H1 (cell line): ENCODE results near the gene GLYATL3. TPM values are rescaled to one million over a fixed set of nuclear protein-coding genes. Genes with fewer than 3 reads are reported as not detected.

Source experiments
- CTCF ChIA-PET: fragments of 300-600 bp; sonication (Branson Sonifier 250); formaldehyde crosslinking; loops from one replicate; lab custom pipeline; 2021; ENCODE audit not compliant: partially characterized antibody; lab: Charles Lee
- POLR2A ChIA-PET: fragments of 300-600 bp; sonication (Branson Sonifier 250); formaldehyde crosslinking; loops from one replicate; lab custom pipeline; 2021; ENCODE audit warnings: inconsistent platforms; ENCODE audit not compliant: partially characterized antibody; lab: Charles Lee
- DNase-seq, 2 experiments: peaks; one replicate each; pipeline versions ENCODE4 v3.0.0 to v3.0.0-alpha.2; 2010 to 2022; ENCODE audit warnings: low spot score in 2 of 2, low read depth in 1 of 2, mixed read lengths in 1 of 2
- FAIRE-seq: peaks from 2 replicates; lab custom pipeline; 2011; peaks lifted over from hg19 to GRCh38; lab: Jason Lieb, UNC
- H2AFZ ChIP-seq: 2 replicates; pipeline ENCODE4 v1.8.1; 2012; ENCODE audit warnings: low read length, inconsistent platforms
- H2AK5ac ChIP-seq: 2 replicates; pipeline ENCODE4 v1.6.1; 2013; ENCODE audit warnings: low read depth, low read length
- H2BK120ac ChIP-seq: replicated peaks from 2 replicates; pipeline ENCODE3; 2013; ENCODE audit warnings: low read depth, low read length, inconsistent platforms
- H2BK12ac ChIP-seq: 2 replicates; pipeline ENCODE4 v1.6.1; 2013; ENCODE audit warnings: low read depth, low read length
- H2BK15ac ChIP-seq: 2 replicates; pipeline ENCODE4 v1.6.1; 2013; ENCODE audit warnings: low read length
- H2BK20ac ChIP-seq: 2 replicates; pipeline ENCODE4 v1.6.1; 2013; ENCODE audit warnings: low read length
- H2BK5ac ChIP-seq: 2 replicates; pipeline ENCODE4 v1.6.1; 2013; ENCODE audit warnings: low read depth, low read length
- H3K14ac ChIP-seq: 2 replicates; pipeline ENCODE4 v1.6.1; 2013; ENCODE audit warnings: inconsistent platforms; ENCODE audit not compliant: insufficient read length
- H3K18ac ChIP-seq: 2 replicates; pipeline ENCODE4 v1.6.1; 2013; ENCODE audit warnings: low read length; ENCODE audit errors: extremely low read depth
- H3K23ac ChIP-seq: 2 replicates; pipeline ENCODE4 v1.6.1; 2013; ENCODE audit warnings: inconsistent platforms; ENCODE audit not compliant: insufficient read length
- H3K23me2 ChIP-seq: 2 replicates; pipeline ENCODE4 v1.6.1; 2013; ENCODE audit warnings: low read depth, low read length
- H3K27ac ChIP-seq: 2 replicates; pipeline ENCODE4 v1.6.1; 2011; ENCODE audit warnings: low read depth, low read length, inconsistent platforms
- H3K27me3 ChIP-seq, 4 experiments: replicated peaks in 1 of 4; 1 replicate in 1 of 4; 2 replicates in 3 of 4; pipeline versions ENCODE4 v1.6.1 to v1.8.1; 2011 to 2013; ENCODE audit warnings: low read length in 3 of 4, mild to moderate bottlenecking in 3 of 4, inconsistent platforms in 2 of 4, mixed read lengths in 2 of 4, moderate library complexity in 1 of 4; ENCODE audit not compliant: control insufficient read depth in 3 of 4, insufficient read depth in 3 of 4; ENCODE audit errors: extremely low read depth in 1 of 4
- H3K36me3 ChIP-seq, 4 experiments: 2 replicates each; pipeline versions ENCODE4 v1.6.1 to v1.8.1; 2011 to 2013; ENCODE audit warnings: mild to moderate bottlenecking in 4 of 4, low read length in 3 of 4, moderate library complexity in 2 of 4, control low read depth in 1 of 4, inconsistent platforms in 1 of 4; ENCODE audit not compliant: insufficient read depth in 4 of 4, control insufficient read depth in 2 of 4
- H3K4ac ChIP-seq: replicated peaks from 2 replicates; pipeline ENCODE3; 2013; ENCODE audit warnings: low read length, low read depth, mixed read lengths, inconsistent platforms; ENCODE audit not compliant: insufficient read length
- H3K4me1 ChIP-seq, 4 experiments: replicated peaks in 1 of 4; 1 replicate in 1 of 4; 2 replicates in 3 of 4; pipeline versions ENCODE4 v1.6.1 to v1.8.1; 2011 to 2013; ENCODE audit warnings: low read length in 3 of 4, inconsistent platforms in 2 of 4, mixed read lengths in 1 of 4; ENCODE audit not compliant: insufficient read depth in 4 of 4, control insufficient read depth in 3 of 4
- H3K4me2 ChIP-seq, 2 experiments: 2 replicates each; pipeline versions ENCODE4 v1.6.1 to v1.8.1; 2011 to 2013; ENCODE audit warnings: low read depth in 2 of 2, low read length in 2 of 2, control low read depth in 1 of 2, inconsistent platforms in 1 of 2, mild to moderate bottlenecking in 1 of 2; ENCODE audit not compliant: insufficient read depth in 1 of 2
- H3K4me3 ChIP-seq, 4 experiments: fragments of 200-600, 300-600 bp in 1 of 4; sonication (generic), shearing (Covaris generic), sonication (Bioruptor Twin) in 1 of 4; 2 replicates each; pipeline versions ENCODE4 v1.5.1 to v1.8.1; 2011 to 2016; ENCODE audit warnings: low read length in 4 of 4, low read depth in 3 of 4, control low read depth in 2 of 4, inconsistent platforms in 2 of 4, mild to moderate bottlenecking in 2 of 4, mixed read lengths in 1 of 4, moderate library complexity in 1 of 4; ENCODE audit not compliant: insufficient read depth in 2 of 4; ENCODE audit errors: extremely low read depth in 1 of 4
- H3K56ac ChIP-seq: replicated peaks from 2 replicates; pipeline ENCODE3; 2013; ENCODE audit warnings: low read depth, mild to moderate bottlenecking, mixed read lengths, low read length, inconsistent platforms; ENCODE audit not compliant: insufficient read length
- H3K79me1 ChIP-seq: 2 replicates; pipeline ENCODE4 v1.6.1; 2013; ENCODE audit warnings: low read depth, low read length, control low read depth
- H3K79me2 ChIP-seq, 2 experiments: 2 replicates each; pipeline versions ENCODE4 v1.6.1 to v1.8.1; 2012 to 2013; ENCODE audit warnings: low read length in 2 of 2, mild to moderate bottlenecking in 2 of 2, inconsistent platforms in 1 of 2; ENCODE audit not compliant: insufficient read depth in 2 of 2, control insufficient read depth in 1 of 2
- H3K9ac ChIP-seq, 4 experiments: replicated peaks in 1 of 4; 1 replicate in 1 of 4; 2 replicates in 3 of 4; pipeline versions ENCODE4 v1.6.1 to v1.8.1; 2011 to 2013; ENCODE audit warnings: low read depth in 3 of 4, low read length in 3 of 4, control low read depth in 2 of 4, mild to moderate bottlenecking in 2 of 4, moderate library complexity in 2 of 4, inconsistent platforms in 1 of 4; ENCODE audit errors: extremely low read depth in 1 of 4
- H3K9me3 ChIP-seq, 2 experiments: 2 replicates each; pipeline versions ENCODE4 v1.6.1 to v1.8.1; 2012 to 2013; ENCODE audit warnings: mild to moderate bottlenecking in 2 of 2, moderate library complexity in 2 of 2, control low read depth in 1 of 2, inconsistent platforms in 1 of 2, low read depth in 1 of 2, low read length in 1 of 2, mixed read lengths in 1 of 2; ENCODE audit not compliant: insufficient read depth in 2 of 2
- H4K20me1 ChIP-seq, 2 experiments: replicated peaks in 1 of 2; 2 replicates each; pipeline versions ENCODE3 to v1.8.1; 2011 to 2013; ENCODE audit warnings: inconsistent platforms in 2 of 2, low read length in 2 of 2, mild to moderate bottlenecking in 1 of 2; ENCODE audit not compliant: insufficient read depth in 2 of 2, control insufficient read depth in 1 of 2
- H4K5ac ChIP-seq: 2 replicates; pipeline ENCODE4 v1.6.1; 2013; ENCODE audit warnings: low read length, low read depth, mixed read lengths, inconsistent platforms; ENCODE audit not compliant: insufficient read length
- H4K8ac ChIP-seq: 2 replicates; pipeline ENCODE4 v1.8.0; 2013; ENCODE audit warnings: mild to moderate bottlenecking, moderate library complexity, low read length, inconsistent platforms; ENCODE audit not compliant: insufficient read depth; ENCODE audit errors: extremely low read depth
- H4K91ac ChIP-seq: replicated peaks from 2 replicates; pipeline ENCODE3; 2013; ENCODE audit warnings: low read length, mixed read lengths, inconsistent platforms; ENCODE audit not compliant: insufficient read length
- ASH2L ChIP-seq: fragments of 200-600, 300-600 bp; sonication (generic); IDR thresholded peaks from one replicate; pipeline ENCODE4 v1.7.1; 2017; ENCODE audit warnings: low read length
- BCL11A ChIP-seq, 2 experiments: IDR thresholded peaks; one replicate each; pipeline ENCODE4 v1.6.1; 2011; ENCODE audit warnings: low read depth in 2 of 2, low read length in 2 of 2, mild to moderate bottlenecking in 2 of 2
- BRCA1 ChIP-seq: IDR thresholded peaks from 2 replicates; pipeline ENCODE4 v1.6.1; 2012; ENCODE audit warnings: low read depth, low read length, improper control_type of control experiment
- CREB1 ChIP-seq: IDR thresholded peaks from 2 replicates; pipeline ENCODE4 v1.6.1; 2012; ENCODE audit warnings: inconsistent platforms
- HDAC2 ChIP-seq, 2 experiments: fragments of 300-600 bp in 1 of 2; sonication (generic) in 1 of 2; IDR thresholded peaks; 2 replicates each; pipeline ENCODE4 v1.6.1; 2011 to 2012; ENCODE audit warnings: low read depth in 2 of 2, low read length in 2 of 2, mild to moderate bottlenecking in 2 of 2, moderate library complexity in 2 of 2, borderline replicate concordance in 1 of 2, inconsistent platforms in 1 of 2
- KDM4A ChIP-seq: IDR thresholded peaks from one replicate; pipeline ENCODE4 v1.7.1; 2012; ENCODE audit warnings: low read depth, mild to moderate bottlenecking, moderate library complexity, low read length, inconsistent platforms; ENCODE audit not compliant: severe bottlenecking
- POLR2AphosphoS5 ChIP-seq: IDR thresholded peaks from 2 replicates; pipeline ENCODE4 v1.6.1; 2011; ENCODE audit warnings: low read depth, low read length
- POU5F1 ChIP-seq: IDR thresholded peaks from 2 replicates; pipeline ENCODE4 v1.6.1; 2011; ENCODE audit warnings: low read depth, mild to moderate bottlenecking, low read length, moderate library complexity
- SAP30 ChIP-seq: fragments of 300-600 bp; sonication (generic); IDR thresholded peaks from 2 replicates; pipeline ENCODE4 v1.7.1; 2012; ENCODE audit warnings: low read length, moderate library complexity, mild to moderate bottlenecking, inconsistent platforms; ENCODE audit not compliant: insufficient read depth, insufficient replicate concordance
- SIRT6 ChIP-seq: IDR thresholded peaks from one replicate; pipeline ENCODE4 v1.7.1; 2012; ENCODE audit warnings: low read length, inconsistent platforms
- TBP ChIP-seq: IDR thresholded peaks from 2 replicates; pipeline ENCODE4 v1.6.1; 2011; ENCODE audit warnings: low read depth, low read length, improper control_type of control experiment
- WGBS, 2 experiments: shearing (Covaris generic) in 1 of 2; methylation state at CpG; one replicate each; pipeline versions ENCODE4 v1.1.6 to v1.1.7; 2013 to 2015; ENCODE audit warnings: low lambda C conversion rate in 2 of 2, mixed read lengths in 2 of 2, inconsistent platforms in 1 of 2, low coverage in 1 of 2, missing lambda C conversion rate in 1 of 2; ENCODE audit not compliant: insufficient replicate concordance in 2 of 2, insufficient coverage in 1 of 2, insufficient read length in 1 of 2; ENCODE audit errors: extremely low coverage in 1 of 2, missing lambda C conversion rate in 1 of 2; 5-methylcytosine and 5-hydroxymethylcytosine counted together
- polyA plus RNA-seq, 7 experiments: library from polyadenylated mRNA; depleted of rRNA in 3 of 7; stranded (reverse) in 5 of 7; unstranded in 2 of 7; fragments of >200 nt in 5 of 7; fragments of 200-250 nt in 2 of 7; gene quantifications; 1 replicate in 5 of 7; 2 replicates in 1 of 7; 4 replicates in 1 of 7; pipeline versions ENCODE4 v1.2.1 to v1.2.3, GENCODE V29; 2011 to 2013; ENCODE audit warnings: missing spikeins in 2 of 7, mixed read lengths in 2 of 7
- total RNA-seq: library from RNA; stranded (reverse); fragmentation: NEBNext Ultra II Directional; extraction: Animal tissue kit (Norgen Biotek cat#: 25700); gene quantifications from 2 replicates; pipeline ENCODE4 v1.2.1, GENCODE V29; 2021
- TF ChIP-seq, protein P1 (sequence below): IDR thresholded peaks from 2 replicates; pipeline ENCODE4 v1.6.1; 2012; ENCODE audit warnings: low read length, inconsistent platforms
- TF ChIP-seq, protein P2 (sequence below): IDR thresholded peaks from 2 replicates; pipeline ENCODE4 v1.6.1; 2012; ENCODE audit warnings: inconsistent platforms

GLYATL3 gene
- total and polyA plus RNA-seq, 2 of the 8 experiments (the other 6 are each of a cell fraction or from before 2014, with no cell fraction given) = not detected

- Histone ChIP-seq H2BK20ac (no peak overlapping the region), H3K4ac (no peak overlapping the region), H3K23ac (no peak overlapping the region), H2BK5ac (no peak overlapping the region), H4K5ac (no peak overlapping the region), H3K4me2 (no peak overlapping the region), H2AK5ac (no peak overlapping the region), H2AFZ (no peak overlapping the region), H3K56ac (no peak overlapping the region), H3K27ac (no peak overlapping the region), H2BK12ac (no peak overlapping the region), H3K36me3 (no peaks in the 10 kb centered on the region), H4K8ac (no peak overlapping the region), H3K14ac (no peak overlapping the region), H3K79me2 (no peaks in the 10 kb centered on the region), H2BK15ac (no peak overlapping the region), H4K91ac (no peak overlapping the region), H3K4me1 (peaks cover 4 to 18% (median 7%) of the 10 kb centered on the region in 4 experiments), H3K4me3 (no peak overlapping the region), H3K9ac (no peak overlapping the region), H3K23me2 (peaks cover 10% of the 10 kb centered on the region), H3K27me3 (no peaks in the 10 kb centered on the region; a peak in 1 of 7 replicates), H3K18ac (no peak overlapping the region), H3K9me3 (no peaks in the 10 kb centered on the region), H3K79me1 (no peaks in the 10 kb centered on the region), H2BK120ac (no peak overlapping the region), H4K20me1 (no peaks in the 10 kb centered on the region)
- POLR2A ChIA-PET = no interaction called here
- WGBS, 2 experiments = 94% methylated on average over 1 of the region's 1 CpG; no CpG with 5 or more reads in 1 of the 2 experiments
- CTCF ChIA-PET = interaction anchor here (0.9 to 1.3 kb wide), 2 partner anchors 34 to 61 kb away, joined by 3 read pairs; no protein-coding TSS in a partner anchor
- DNase-seq (no peak), FAIRE-seq (no peak)
- TF ChIP-seq SAP30 (no peak), HDAC2 (IDR thresholded peaks at IDR 0.05; ENCODE audit: borderline replicate concordance in 1 of 2, low read depth in 2 of 2, low read length in 2 of 2) (no peak), POU5F1 (no peak), CREB1 (no peak), TBP (no peak), ASH2L (no peak), BCL11A (IDR thresholded peaks at IDR 0.05; ENCODE audit: low read depth in 2 of 2, low read length in 2 of 2) (no peak), BRCA1 (no peak), SIRT6 (no peak), KDM4A (no peak), POLR2AphosphoS5 (no peak)
- TF ChIP-seq, protein P1, sequence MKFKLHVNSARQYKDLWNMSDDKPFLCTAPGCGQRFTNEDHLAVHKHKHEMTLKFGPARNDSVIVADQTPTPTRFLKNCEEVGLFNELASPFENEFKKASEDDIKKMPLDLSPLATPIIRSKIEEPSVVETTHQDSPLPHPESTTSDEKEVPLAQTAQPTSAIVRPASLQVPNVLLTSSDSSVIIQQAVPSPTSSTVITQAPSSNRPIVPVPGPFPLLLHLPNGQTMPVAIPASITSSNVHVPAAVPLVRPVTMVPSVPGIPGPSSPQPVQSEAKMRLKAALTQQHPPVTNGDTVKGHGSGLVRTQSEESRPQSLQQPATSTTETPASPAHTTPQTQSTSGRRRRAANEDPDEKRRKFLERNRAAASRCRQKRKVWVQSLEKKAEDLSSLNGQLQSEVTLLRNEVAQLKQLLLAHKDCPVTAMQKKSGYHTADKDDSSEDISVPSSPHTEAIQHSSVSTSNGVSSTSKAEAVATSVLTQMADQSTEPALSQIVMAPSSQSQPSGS = no peak
- TF ChIP-seq, protein P2, sequence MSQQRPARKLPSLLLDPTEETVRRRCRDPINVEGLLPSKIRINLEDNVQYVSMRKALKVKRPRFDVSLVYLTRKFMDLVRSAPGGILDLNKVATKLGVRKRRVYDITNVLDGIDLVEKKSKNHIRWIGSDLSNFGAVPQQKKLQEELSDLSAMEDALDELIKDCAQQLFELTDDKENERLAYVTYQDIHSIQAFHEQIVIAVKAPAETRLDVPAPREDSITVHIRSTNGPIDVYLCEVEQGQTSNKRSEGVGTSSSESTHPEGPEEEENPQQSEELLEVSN = no peak
Measured at GRCh38 chr6:49546331-49546730, 46.6 kb downstream of the GLYATL3 start.
